IMR-90 (cell line): ENCODE data around the gene PPARGC1A. TPM values are rescaled to one million over a fixed set of nuclear protein-coding genes. Genes with fewer than 3 reads are reported as not detected.

Experiments
- ATAC-seq: fragments of 200-7000 bp; cut with Tn5 transposase; 2 replicates; pipeline ENCODE4 v1.9.1; 2020; ENCODE audit warnings: low read depth, mild to moderate bottlenecking, moderate library complexity
- BruUV-seq: library from RNA; stranded (reverse); fragments of 400-500 nt; replicated peaks from 2 replicates; lab custom pipeline; 2021; lab: Mats Ljungman, UMichigan
- CTCF ChIA-PET: fragments of 300-600 bp; formaldehyde crosslinking; extraction: SDS; loops from one replicate; lab custom pipeline; 2021; ENCODE audit warnings: antibody characterized with exemption; lab: Yijun Ruan, JAX
- POLR2A ChIA-PET: fragments of 300-600 bp; sonication (Branson Sonifier 250); formaldehyde crosslinking; loops from one replicate; lab custom pipeline; 2022; ENCODE audit warnings: antibody characterized with exemption; ENCODE audit not compliant: unreplicated experiment; lab: Charles Lee
- DNase-seq: peaks from one replicate; pipeline ENCODE4 v3.0.0; 2013
- H2AFZ ChIP-seq: replicated peaks from 2 replicates; pipeline ENCODE3; 2013; ENCODE audit warnings: low read length, mild to moderate bottlenecking; ENCODE audit not compliant: poor library complexity
- H2AK5ac ChIP-seq: 2 replicates; pipeline ENCODE4 v1.6.1; 2013; ENCODE audit warnings: low read depth, low read length, inconsistent platforms
- H2AK9ac ChIP-seq: replicated peaks from 2 replicates; pipeline ENCODE3; 2013; ENCODE audit warnings: mild to moderate bottlenecking, low read depth, low read length, moderate library complexity; ENCODE audit not compliant: poor library complexity
- H2BK120ac ChIP-seq: 2 replicates; pipeline ENCODE4 v1.6.1; 2013; ENCODE audit warnings: low read depth, low read length, inconsistent platforms
- H2BK15ac ChIP-seq: 3 replicates; pipeline ENCODE4 v1.6.1; 2013; ENCODE audit warnings: low read depth, low read length, inconsistent platforms
- H2BK20ac ChIP-seq: 2 replicates; pipeline ENCODE4 v1.6.1; 2013; ENCODE audit warnings: low read depth, mild to moderate bottlenecking, inconsistent platforms, low read length, moderate library complexity
- H2BK5ac ChIP-seq: 2 replicates; pipeline ENCODE4 v1.6.1; 2013; ENCODE audit warnings: mild to moderate bottlenecking, low read depth, low read length, inconsistent platforms; ENCODE audit not compliant: poor library complexity, severe bottlenecking
- H3K14ac ChIP-seq: replicated peaks from 2 replicates; pipeline ENCODE4 v1.6.1; 2013; ENCODE audit warnings: low read depth, low read length, inconsistent platforms
- H3K18ac ChIP-seq: 2 replicates; pipeline ENCODE4 v1.6.1; 2013; ENCODE audit warnings: low read depth, low read length, control low read depth
- H3K23ac ChIP-seq: 2 replicates; pipeline ENCODE4 v1.6.1; 2013; ENCODE audit warnings: low read depth, low read length, inconsistent platforms
- H3K27ac ChIP-seq: 2 replicates; pipeline ENCODE4 v1.5.1; 2013; ENCODE audit warnings: mild to moderate bottlenecking, control low read depth, low read length; ENCODE audit not compliant: insufficient read depth
- H3K27me3 ChIP-seq: 2 replicates; pipeline ENCODE4 v1.6.1; 2013; ENCODE audit warnings: low read length; ENCODE audit not compliant: control insufficient read depth, insufficient read depth
- H3K36me3 ChIP-seq: 2 replicates; pipeline ENCODE4 v1.6.1; 2013; ENCODE audit warnings: low read length, mixed read lengths; ENCODE audit not compliant: control insufficient read depth, insufficient read depth
- H3K4ac ChIP-seq: 2 replicates; pipeline ENCODE4 v1.6.1; 2013; ENCODE audit warnings: low read depth, low read length, inconsistent platforms
- H3K4me1 ChIP-seq: 2 replicates; pipeline ENCODE4 v1.6.1; 2013; ENCODE audit warnings: low read length, mixed read lengths; ENCODE audit not compliant: control insufficient read depth, insufficient read depth
- H3K4me2 ChIP-seq: 2 replicates; pipeline ENCODE4 v1.6.1; 2013; ENCODE audit warnings: low read depth, mild to moderate bottlenecking, control low read depth, low read length, moderate library complexity
- H3K4me3 ChIP-seq: 2 replicates; pipeline ENCODE4 v1.5.1; 2013; ENCODE audit warnings: low read depth, mild to moderate bottlenecking, control low read depth, low read length, moderate library complexity; ENCODE audit not compliant: insufficient read depth
- H3K56ac ChIP-seq: 2 replicates; pipeline ENCODE4 v1.6.1; 2013; ENCODE audit warnings: low read length, inconsistent platforms; ENCODE audit not compliant: insufficient read depth; ENCODE audit errors: extremely low read depth
- H3K79me1 ChIP-seq, 2 experiments: 2 replicates each; pipeline ENCODE4 v1.6.1; 2013; ENCODE audit warnings: low read length in 2 of 2, inconsistent platforms in 1 of 2, low read depth in 1 of 2
- H3K9ac ChIP-seq: 2 replicates; pipeline ENCODE4 v1.6.1; 2013; ENCODE audit warnings: low read depth, low read length, control low read depth
- H3K9me1 ChIP-seq: 2 replicates; pipeline ENCODE4 v1.6.1; 2013; ENCODE audit warnings: low read length, inconsistent platforms; ENCODE audit not compliant: insufficient read depth
- H3K9me3 ChIP-seq: 2 replicates; pipeline ENCODE4 v1.6.1; 2013; ENCODE audit warnings: low read length; ENCODE audit not compliant: control insufficient read depth, insufficient read depth
- H4K20me1 ChIP-seq: 2 replicates; pipeline ENCODE4 v1.6.1; 2013; ENCODE audit warnings: low read length, inconsistent platforms; ENCODE audit not compliant: insufficient read depth
- H4K5ac ChIP-seq: 2 replicates; pipeline ENCODE4 v1.6.1; 2013; ENCODE audit warnings: mild to moderate bottlenecking, low read depth, low read length, control low read depth
- H4K8ac ChIP-seq, 2 experiments: 2 replicates each; pipeline ENCODE4 v1.6.1; 2013; ENCODE audit warnings: low read depth in 2 of 2, low read length in 2 of 2, control low read depth in 1 of 2, inconsistent platforms in 1 of 2
- H4K91ac ChIP-seq: 2 replicates; pipeline ENCODE4 v1.6.1; 2013; ENCODE audit warnings: low read depth, low read length, inconsistent platforms; ENCODE audit not compliant: insufficient read depth
- BHLHE40 ChIP-seq: fragments of 150-350 bp; IDR thresholded peaks from 2 replicates; pipeline ENCODE4 v1.6.1; 2016; ENCODE audit warnings: mild to moderate bottlenecking, low read depth, low read length
- CEBPB ChIP-seq: IDR thresholded peaks from 2 replicates; pipeline ENCODE4 v1.6.1; 2012; ENCODE audit warnings: low read depth, low read length, improper control_type of control experiment
- CHD1 ChIP-seq: IDR thresholded peaks from 2 replicates; pipeline ENCODE4 v1.6.1; 2012; ENCODE audit warnings: low read depth, low read length, improper control_type of control experiment
- CTCF ChIP-seq: conservative IDR thresholded peaks from 2 replicates; pipeline ENCODE4 v1.5.1; 2012; ENCODE audit warnings: mild to moderate bottlenecking, low read depth, low read length, improper control_type of control experiment
- ELK1 ChIP-seq: fragments of 150-350 bp; IDR thresholded peaks from 2 replicates; pipeline ENCODE4 v1.6.1; 2016; ENCODE audit warnings: low read depth, mild to moderate bottlenecking, low read length, moderate library complexity, borderline replicate concordance
- FOS ChIP-seq: fragments of 150-350 bp; IDR thresholded peaks from 2 replicates; pipeline ENCODE4 v1.6.1; 2016; ENCODE audit warnings: low read depth, low read length
- MAFK ChIP-seq: IDR thresholded peaks from 2 replicates; pipeline ENCODE4 v1.6.1; 2012; ENCODE audit warnings: low read depth, low read length, improper control_type of control experiment
- MAZ ChIP-seq: IDR thresholded peaks from 2 replicates; pipeline ENCODE4 v1.6.1; 2012; ENCODE audit warnings: low read depth, mild to moderate bottlenecking, low read length, improper control_type of control experiment, moderate library complexity, borderline replicate concordance
- MXI1 ChIP-seq: IDR thresholded peaks from 2 replicates; pipeline ENCODE4 v1.6.1; 2012; ENCODE audit warnings: low read depth, mild to moderate bottlenecking, low read length, moderate library complexity, borderline replicate concordance
- NFE2L2 ChIP-seq: fragments of 150-350 bp; IDR thresholded peaks from 2 replicates; pipeline ENCODE4 v1.6.1; 2016; ENCODE audit warnings: low read depth, mild to moderate bottlenecking, low read length
- POLR2A ChIP-seq: IDR thresholded peaks from 2 replicates; pipeline ENCODE4 v1.6.1; 2012; ENCODE audit warnings: mild to moderate bottlenecking, low read depth, low read length
- RAD21 ChIP-seq: IDR thresholded peaks from 2 replicates; pipeline ENCODE4 v1.6.1; 2012; ENCODE audit warnings: low read length, improper control_type of control experiment
- RCOR1 ChIP-seq: IDR thresholded peaks from 2 replicates; pipeline ENCODE4 v1.6.1; 2012; ENCODE audit warnings: mild to moderate bottlenecking, low read length, improper control_type of control experiment; ENCODE audit not compliant: insufficient replicate concordance
- RFX5 ChIP-seq: IDR thresholded peaks from 2 replicates; pipeline ENCODE4 v1.8.0; 2012; ENCODE audit warnings: low read depth, mild to moderate bottlenecking, low read length, moderate library complexity
- SMC3 ChIP-seq: fragments of 150-350 bp; IDR thresholded peaks from 2 replicates; pipeline ENCODE4 v1.6.1; 2016; ENCODE audit warnings: low read depth, mild to moderate bottlenecking, antibody characterized with exemption, low read length, moderate library complexity
- USF2 ChIP-seq: fragments of 150-350 bp; IDR thresholded peaks from 2 replicates; pipeline ENCODE4 v1.6.1; 2017; ENCODE audit warnings: mild to moderate bottlenecking, antibody characterized with exemption, low read length, low read depth
- WGBS, 2 experiments: methylation state at CpG; one replicate each; pipeline versions ENCODE4 v1.1.5 to v1.1.7; 2013; ENCODE audit warnings: missing lambda C conversion rate in 2 of 2; ENCODE audit not compliant: insufficient read length in 1 of 2; ENCODE audit errors: extremely low coverage in 2 of 2; 5-methylcytosine and 5-hydroxymethylcytosine counted together
- dilution Hi-C: fragments of 300-500 bp; cut with HindIII; formaldehyde crosslinking; loops from one replicate; pipeline ENCODE4 v1.14.3; 2018; ENCODE audit warnings: low sequenced_read_pairs; ENCODE audit not compliant: unreplicated experiment
- in situ Hi-C: fragments of 300-500 bp; cut with MboI; formaldehyde crosslinking; loops from 3 replicates; pipeline ENCODE4 v1.14.3; 2019; ENCODE audit warnings: low sequenced_read_pairs, inconsistent platforms, mixed read lengths
- intact Hi-C: fragments of 100-400 bp; cut with micrococcal nuclease; formaldehyde crosslinking; loops from 2 replicates; pipeline ENCODE4 v1.10.0; 2022
- polyA plus RNA-seq, 3 experiments: library from polyadenylated mRNA; depleted of rRNA; stranded (reverse); fragments of >200 nt; gene quantifications; 2 replicates each; pipeline ENCODE4 v1.2.3, GENCODE V29; 2012; ENCODE audit warnings: low replicate concordance in 1 of 3
- total RNA-seq: library from RNA; depleted of rRNA; stranded (reverse); fragments of >200 nt; gene quantifications from 2 replicates; pipeline ENCODE4 v1.2.3, GENCODE V29; 2012

The PPARGC1A gene
- total and polyA plus RNA-seq, 2 of the 4 experiments (the other 2 are of a cell fraction): under 0.01 to 0.03 TPM

- no TSS peak for BruUV-seq
- peak overlapping the region; percentile 74 for H2BK120ac ChIP-seq
- no peak for DNase-seq
- H4K91ac ChIP-seq: peak overlapping the region; percentile 55
- no peaks in the 10 kb centered on the region for H3K79me1 ChIP-seq
- H3K4ac ChIP-seq: no peak overlapping the region; the same call in 1 of the 2 replicates
- in situ Hi-C loops (no loop called here), intact Hi-C loops (loop anchor here (1.0 kb wide), 1 partner anchor 563 kb away; no protein-coding TSS in a partner anchor), dilution Hi-C loops (no loop called here)
- TF ChIP-seq POLR2A: no peak
- no peak for TF ChIP-seq CTCF
- no peak for TF ChIP-seq BHLHE40
- TF ChIP-seq USF2: no peak
- no peak for TF ChIP-seq CEBPB
- no peak for TF ChIP-seq MXI1
- no peak for TF ChIP-seq FOS
- no peak for TF ChIP-seq CHD1
- TF ChIP-seq MAZ: no peak
- TF ChIP-seq SMC3: no peak
- no peak for TF ChIP-seq RCOR1
- no peak for TF ChIP-seq ELK1
- no peak for TF ChIP-seq MAFK
- no peak for TF ChIP-seq RAD21
- TF ChIP-seq NFE2L2: no peak
- TF ChIP-seq RFX5: no peak
- no peak overlapping the region for H2AK5ac ChIP-seq
- H4K5ac ChIP-seq: no peak overlapping the region
- H3K4me3 ChIP-seq: no peak overlapping the region
- H3K9me3 ChIP-seq: no peaks in the 10 kb centered on the region
- no peaks in the 10 kb centered on the region for H3K36me3 ChIP-seq
- H3K4me1 ChIP-seq: peaks cover 7% of the 10 kb centered on the region
- peak overlapping the region; percentile 32; the same call in 1 of the 2 replicates for H3K14ac ChIP-seq
- H4K8ac ChIP-seq: peak overlapping the region in 1 of 2 experiments; percentile 40; a peak in 2 of 4 replicates
- ATAC-seq: no peak; the same call in 1 of the 2 replicates
- H3K18ac ChIP-seq: 0 out of 2 replicates have a peak overlapping the region, but pooled peaks have one; percentile 17
- 0 out of 3 replicates have a peak overlapping the region, but pooled peaks have one; percentile 0 for H2BK15ac ChIP-seq
- H3K27me3 ChIP-seq: no peaks in the 10 kb centered on the region
- no peaks in the 10 kb centered on the region for H4K20me1 ChIP-seq
- H2AK9ac ChIP-seq: peak overlapping the region; percentile 45
- POLR2A ChIA-PET: no interaction called here
- peaks cover 5% of the 10 kb centered on the region for H3K9me1 ChIP-seq
- H2BK20ac ChIP-seq: peak overlapping the region; percentile 40
- H3K56ac ChIP-seq: 0 out of 2 replicates have a peak overlapping the region, but pooled peaks have one; percentile 33
- CTCF ChIA-PET: interaction anchor here (1.8 kb wide), 1 partner anchor 562 kb away, joined by 5 read pairs; no protein-coding TSS in a partner anchor
- no peak overlapping the region for H2AFZ ChIP-seq
- H3K23ac ChIP-seq: no peak overlapping the region
- peak overlapping the region; percentile 32; the same call in 1 of the 2 replicates for H3K27ac ChIP-seq
- no CpG with 5 or more reads among the region's 3 CpGs for WGBS, 2 experiments
- peak overlapping the region; percentile 34 for H2BK5ac ChIP-seq
- no peak overlapping the region for H3K9ac ChIP-seq
- H3K4me2 ChIP-seq: no peak overlapping the region
Measured at GRCh38 chr4:23856630-23857029, 33.2 kb downstream of the PPARGC1A start.
